Measurements from ENCODE around the gene C18orf63.

Gene C18orf63

DNA sequence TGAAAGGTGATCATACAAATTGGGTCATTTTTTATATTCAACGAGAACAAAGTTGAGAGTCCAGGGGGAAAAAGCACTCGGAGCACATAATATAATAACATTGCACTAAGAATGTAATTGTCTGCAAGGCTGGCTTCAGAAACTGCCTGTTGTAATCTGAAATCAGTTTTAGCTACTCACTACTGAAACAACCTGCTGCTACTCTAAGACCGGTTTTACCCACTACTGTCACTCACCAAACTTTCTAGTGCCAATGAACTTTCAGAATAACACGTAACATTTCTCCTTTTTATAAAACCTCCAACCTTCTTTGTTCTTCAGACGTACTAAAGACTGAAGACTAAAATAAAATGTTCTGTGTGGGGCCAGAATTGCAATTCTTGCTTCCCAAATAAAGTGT is 12.3 kb upstream of the C18orf63 start:
- Histone ChIP-seq H3K9me3 (no peaks in the 10 kb centered on the region), H3K27me3 (peaks cover 18% of the 10 kb centered on the region), H3K4me1 (ENCODE audit: control insufficient read depth in 1 of 2, insufficient read depth in 1 of 2, low read depth in 1 of 2, low read length in 1 of 2) (no peaks in the 10 kb centered on the region)

GRCh38 chr18:74303936-74304335 is 11.7 kb upstream of the C18orf63 start:
- Histone ChIP-seq H3K4me1 (ENCODE audit: control insufficient read depth in 1 of 2, insufficient read depth in 1 of 2, low read depth in 1 of 2, low read length in 1 of 2) (no peaks in the 10 kb centered on the region), H3K9me3 (no peaks in the 10 kb centered on the region), H3K4me3 (ENCODE audit: low read depth in 1 of 2, low read length in 1 of 2) (no peak overlapping the region), H3K27me3 (peaks cover 18% of the 10 kb centered on the region), H3K27ac (no peak overlapping the region), H3K36me3 (no peaks in the 10 kb centered on the region)
- TF ChIP-seq CTCF (IDR thresholded peaks at IDR 0.05): no peak

More for the DNA sequence above, 12.3 kb upstream of the C18orf63 start:
- no peak overlapping the region for H3K27ac ChIP-seq
- H3K36me3 ChIP-seq: no peaks in the 10 kb centered on the region
- TF ChIP-seq CTCF (IDR thresholded peaks at IDR 0.05): no peak
- no peak overlapping the region for H3K4me3 ChIP-seq (ENCODE audit: low read depth in 1 of 2, low read length in 1 of 2)

DNA sequence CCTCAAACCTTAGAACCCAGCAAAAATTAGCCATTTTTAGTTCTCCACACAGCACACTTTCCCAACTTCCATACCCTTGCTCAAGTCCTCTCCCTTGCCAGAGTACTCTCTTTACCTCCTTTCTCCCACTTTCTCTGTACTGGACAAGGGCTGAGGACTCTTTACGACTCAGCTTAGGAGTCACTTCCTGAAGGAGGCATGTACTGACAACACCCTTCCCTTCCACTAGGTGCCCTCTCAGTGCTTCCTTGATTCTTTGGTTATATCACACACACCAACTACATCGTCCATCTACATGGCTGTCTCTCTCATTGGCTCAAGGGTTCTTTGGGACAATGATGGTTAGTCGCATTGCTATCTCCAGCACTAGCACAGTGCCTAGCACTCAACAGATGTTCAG is 5.2 kb upstream of the C18orf63 start:
- no peaks in the 10 kb centered on the region for H3K9me3 ChIP-seq
- no peak overlapping the region for H3K27ac ChIP-seq
- peaks cover 14% of the 10 kb centered on the region for H3K27me3 ChIP-seq
- H3K4me3 ChIP-seq (ENCODE audit: low read depth in 1 of 2, low read length in 1 of 2): no peak overlapping the region
- TF ChIP-seq CTCF (IDR thresholded peaks at IDR 0.05): no peak
- H3K36me3 ChIP-seq: no peaks in the 10 kb centered on the region
- H3K4me1 ChIP-seq (ENCODE audit: control insufficient read depth in 1 of 2, insufficient read depth in 1 of 2, low read depth in 1 of 2, low read length in 1 of 2): no peaks in the 10 kb centered on the region

- H3K4me3 ChIP-seq (ENCODE audit: low read depth in 1 of 2, low read length in 1 of 2): no peak overlapping the region
- TF ChIP-seq CTCF (IDR thresholded peaks at IDR 0.05): no peak
- no peaks in the 10 kb centered on the region for H3K4me1 ChIP-seq (ENCODE audit: control insufficient read depth in 1 of 2, insufficient read depth in 1 of 2, low read depth in 1 of 2, low read length in 1 of 2)
- H3K9me3 ChIP-seq: no peaks in the 10 kb centered on the region
- no peaks in the 10 kb centered on the region for H3K36me3 ChIP-seq
- peaks cover 8% of the 10 kb centered on the region for H3K27me3 ChIP-seq
- no peak overlapping the region for H3K27ac ChIP-seq
Measured at GRCh38 chr18:74311000-74311399, 4.6 kb upstream of the C18orf63 start.

DNA sequence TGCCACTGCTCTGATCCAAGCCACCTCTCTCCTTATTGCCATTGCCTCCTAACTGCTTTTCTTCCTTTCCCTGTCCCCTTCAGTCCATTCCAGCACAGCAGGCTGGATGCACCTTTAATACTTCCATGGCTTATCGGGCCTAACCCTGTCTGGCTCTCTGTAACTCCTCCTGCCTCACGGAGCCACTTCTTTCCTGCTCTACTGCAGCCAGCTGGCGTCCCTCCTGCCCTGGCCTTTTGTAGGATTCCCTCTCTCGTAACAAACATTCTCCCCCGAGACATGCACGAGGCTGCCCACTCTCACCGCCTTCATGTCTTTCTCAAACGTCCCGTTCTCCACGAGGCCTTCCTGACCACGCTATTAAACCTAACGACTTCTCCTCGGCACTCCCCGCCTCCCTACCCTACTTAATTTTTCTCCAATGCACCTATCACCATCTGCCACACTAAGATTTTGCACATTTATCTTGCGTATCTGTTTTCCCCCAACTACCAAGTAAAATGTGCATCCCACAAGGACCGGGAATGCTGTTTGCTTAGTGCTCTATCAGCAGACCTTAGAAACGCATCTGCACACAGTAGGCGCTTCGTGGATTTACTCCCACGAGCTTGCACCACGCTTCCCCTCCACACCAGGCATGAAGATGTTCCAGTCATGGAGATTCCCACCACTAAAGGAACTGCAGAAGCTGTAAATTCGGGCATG is 728 bp upstream of the C18orf63 start:
- no peak for TF ChIP-seq CTCF (IDR thresholded peaks at IDR 0.05)

More for the DNA sequence above, 728 bp upstream of the C18orf63 start:
- Histone ChIP-seq H3K27ac (no peak overlapping the region), H3K27me3 (peaks cover 3% of the 10 kb centered on the region), H3K4me1 (ENCODE audit: control insufficient read depth in 1 of 2, insufficient read depth in 1 of 2, low read depth in 1 of 2, low read length in 1 of 2) (no peaks in the 10 kb centered on the region), H3K9me3 (no peaks in the 10 kb centered on the region), H3K4me3 (ENCODE audit: low read depth in 1 of 2, low read length in 1 of 2) (no peak overlapping the region), H3K36me3 (no peaks in the 10 kb centered on the region)

Data from neutrophil (primary cell).